Keratinocyte (primary cell): Measurements from ENCODE around the gene PTCRA. TPM values are rescaled to one million over a fixed set of nuclear protein-coding genes. Genes with fewer than 3 reads are reported as not detected.
"Not testable (repeated sequence)": the region's sequence is repeated elsewhere in the genome, so short reads cannot be mapped to it uniquely, and the experiment has no call there.

Experiments
- DNase-seq: peaks from one replicate; pipeline ENCODE4 v3.0.0-alpha.2; 2011; ENCODE audit warnings: low read depth, missing footprints, low spot score
- FAIRE-seq: peaks from 2 replicates; lab custom pipeline; 2011; peaks lifted over from hg19 to GRCh38; lab: Jason Lieb, UNC
- H2AFZ ChIP-seq: 2 replicates; pipeline ENCODE4 v1.6.0; 2012; ENCODE audit warnings: low read length, control low read depth, inconsistent platforms; ENCODE audit not compliant: control insufficient read depth
- H3K27ac ChIP-seq: 2 replicates; pipeline ENCODE4 v1.5.1; 2011; ENCODE audit warnings: low read length; ENCODE audit not compliant: control insufficient read depth, insufficient read depth
- H3K27me3 ChIP-seq: 3 replicates; pipeline ENCODE4 v1.6.0; 2011; ENCODE audit warnings: low read length; ENCODE audit not compliant: control insufficient read depth, insufficient read depth; ENCODE audit errors: extremely low read depth
- H3K36me3 ChIP-seq, 2 experiments: 2 replicates in 1 of 2; 3 replicates in 1 of 2; pipeline ENCODE4 v1.5.1; 2011; ENCODE audit warnings: low read length in 2 of 2, mild to moderate bottlenecking in 1 of 2; ENCODE audit not compliant: control insufficient read depth in 2 of 2, insufficient read depth in 2 of 2; ENCODE audit errors: extremely low read depth in 1 of 2
- H3K4me1 ChIP-seq: 3 replicates; pipeline ENCODE4 v1.5.1; 2011; ENCODE audit warnings: low read length; ENCODE audit not compliant: control insufficient read depth, insufficient read depth; ENCODE audit errors: extremely low read depth
- H3K4me2 ChIP-seq: 3 replicates; pipeline ENCODE4 v1.6.0; 2011; ENCODE audit warnings: low read depth, low read length; ENCODE audit not compliant: control insufficient read depth, insufficient read depth; ENCODE audit errors: extremely low read depth
- H3K4me3 ChIP-seq, 3 experiments: fragments of 200-600 bp in 1 of 3; sonication (generic) in 1 of 3; 2 replicates in 2 of 3; 3 replicates in 1 of 3; pipeline ENCODE4 v1.5.1; 2011 to 2016; ENCODE audit warnings: low read length in 3 of 3, mild to moderate bottlenecking in 3 of 3, control low read depth in 2 of 3, inconsistent platforms in 1 of 3, low read depth in 1 of 3, mixed read lengths in 1 of 3, mixed run types in 1 of 3, moderate library complexity in 1 of 3; ENCODE audit not compliant: control insufficient read depth in 2 of 3, insufficient read depth in 2 of 3; ENCODE audit errors: extremely low read depth in 1 of 3
- H3K79me2 ChIP-seq: 2 replicates; pipeline ENCODE4 v1.6.0; 2012; ENCODE audit warnings: low read length; ENCODE audit not compliant: control insufficient read depth, insufficient read depth
- H3K9ac ChIP-seq: 3 replicates; pipeline ENCODE4 v1.6.0; 2011; ENCODE audit warnings: low read length; ENCODE audit not compliant: control insufficient read depth, insufficient read depth; ENCODE audit errors: extremely low read depth
- H3K9me1 ChIP-seq: 3 replicates; pipeline ENCODE4 v1.6.0; 2011; ENCODE audit warnings: low read length; ENCODE audit not compliant: control insufficient read depth, insufficient read depth; ENCODE audit errors: extremely low read depth
- H3K9me3 ChIP-seq: 2 replicates; pipeline ENCODE4 v1.5.1; 2012; ENCODE audit warnings: low read depth, low read length; ENCODE audit not compliant: control insufficient read depth
- H4K20me1 ChIP-seq: 3 replicates; pipeline ENCODE4 v1.6.0; 2011; ENCODE audit warnings: low read length; ENCODE audit not compliant: control insufficient read depth, insufficient read depth; ENCODE audit errors: extremely low read depth
- EZH2 ChIP-seq: IDR thresholded peaks from one replicate; pipeline ENCODE4 v1.6.1; 2012; ENCODE audit warnings: inconsistent platforms, mild to moderate bottlenecking, low read length, moderate library complexity
- dilution Hi-C: fragments of 300-500 bp; cut with MboI; formaldehyde crosslinking; loops from one replicate; pipeline ENCODE4 v1.7.0; 2020; ENCODE audit warnings: low sequenced_read_pairs; ENCODE audit not compliant: extremely low pct_ligation_motif_present
- polyA plus RNA-seq, 5 experiments: library from polyadenylated mRNA; depleted of rRNA in 3 of 5; stranded (reverse) in 3 of 5; stranded (forward) in 1 of 5; unstranded in 1 of 5; fragments of >200 nt; gene quantifications; 1 replicate in 1 of 5; 2 replicates in 3 of 5; 3 replicates in 1 of 5; pipeline versions ENCODE4 v1.2.1 to v1.2.3, GENCODE V29; 2011 to 2012; ENCODE audit warnings: missing spikeins in 2 of 5, low read depth in 1 of 5, low replicate concordance in 1 of 5
- TF ChIP-seq, protein P1 (sequence below), 3 experiments: IDR thresholded peaks in 1 of 3; conservative IDR thresholded peaks in 1 of 3; optimal IDR thresholded peaks in 1 of 3; 2 replicates in 2 of 3; 3 replicates in 1 of 3; pipeline versions ENCODE3 to v1.5.1; 2011; ENCODE audit warnings: low read length in 3 of 3, mild to moderate bottlenecking in 3 of 3, moderate library complexity in 2 of 3, control low read depth in 1 of 3, inconsistent platforms in 1 of 3; ENCODE audit not compliant: insufficient read depth in 2 of 3; ENCODE audit errors: extremely low read depth in 1 of 3

PTCRA gene
- polyA plus RNA-seq, 1 donor (not counting 4 experiments of a cell fraction or from before 2014, with no cell fraction given) = not detected

- H3K4me2 ChIP-seq = peak overlapping the region; percentile 77
- no peaks in the 10 kb centered on the region for H3K27me3 ChIP-seq
- peak overlapping the region; percentile 68 to 82 (median 72) for H3K4me3 ChIP-seq
- no peaks in the 10 kb centered on the region for H4K20me1 ChIP-seq
- peaks cover 12% of the 10 kb centered on the region for H3K4me1 ChIP-seq
- H3K79me2 ChIP-seq = peaks cover 3% of the 10 kb centered on the region
- peaks cover 0 to 3% of the 10 kb centered on the region in 2 experiments for H3K36me3 ChIP-seq
- DNase-seq (no peak), FAIRE-seq (no peak)
- peak overlapping the region; percentile 97 for H3K9ac ChIP-seq
- dilution Hi-C loops = no loop called here
- peak overlapping the region; percentile 99 for H3K27ac ChIP-seq
- TF ChIP-seq EZH2 = no peak
- TF ChIP-seq, protein P1, sequence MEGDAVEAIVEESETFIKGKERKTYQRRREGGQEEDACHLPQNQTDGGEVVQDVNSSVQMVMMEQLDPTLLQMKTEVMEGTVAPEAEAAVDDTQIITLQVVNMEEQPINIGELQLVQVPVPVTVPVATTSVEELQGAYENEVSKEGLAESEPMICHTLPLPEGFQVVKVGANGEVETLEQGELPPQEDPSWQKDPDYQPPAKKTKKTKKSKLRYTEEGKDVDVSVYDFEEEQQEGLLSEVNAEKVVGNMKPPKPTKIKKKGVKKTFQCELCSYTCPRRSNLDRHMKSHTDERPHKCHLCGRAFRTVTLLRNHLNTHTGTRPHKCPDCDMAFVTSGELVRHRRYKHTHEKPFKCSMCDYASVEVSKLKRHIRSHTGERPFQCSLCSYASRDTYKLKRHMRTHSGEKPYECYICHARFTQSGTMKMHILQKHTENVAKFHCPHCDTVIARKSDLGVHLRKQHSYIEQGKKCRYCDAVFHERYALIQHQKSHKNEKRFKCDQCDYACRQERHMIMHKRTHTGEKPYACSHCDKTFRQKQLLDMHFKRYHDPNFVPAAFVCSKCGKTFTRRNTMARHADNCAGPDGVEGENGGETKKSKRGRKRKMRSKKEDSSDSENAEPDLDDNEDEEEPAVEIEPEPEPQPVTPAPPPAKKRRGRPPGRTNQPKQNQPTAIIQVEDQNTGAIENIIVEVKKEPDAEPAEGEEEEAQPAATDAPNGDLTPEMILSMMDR (optimal IDR thresholded peaks at IDR 0.05 in 1 of 3, IDR thresholded peaks at IDR 0.05 in 1 of 3, conservative IDR thresholded peaks at IDR 0.05 in 1 of 3; ENCODE audit: extremely low read depth in 1 of 3, insufficient read depth in 2 of 3, low read length in 3 of 3) = no peak
- H3K9me1 ChIP-seq = no peaks in the 10 kb centered on the region
- H2AFZ ChIP-seq = peak overlapping the region; percentile 91
- H3K9me3 ChIP-seq = no peaks in the 10 kb centered on the region
These were observed 24.6 kb upstream of the PTCRA start for GRCh38 chr6:42891199-42891722.

DNA sequence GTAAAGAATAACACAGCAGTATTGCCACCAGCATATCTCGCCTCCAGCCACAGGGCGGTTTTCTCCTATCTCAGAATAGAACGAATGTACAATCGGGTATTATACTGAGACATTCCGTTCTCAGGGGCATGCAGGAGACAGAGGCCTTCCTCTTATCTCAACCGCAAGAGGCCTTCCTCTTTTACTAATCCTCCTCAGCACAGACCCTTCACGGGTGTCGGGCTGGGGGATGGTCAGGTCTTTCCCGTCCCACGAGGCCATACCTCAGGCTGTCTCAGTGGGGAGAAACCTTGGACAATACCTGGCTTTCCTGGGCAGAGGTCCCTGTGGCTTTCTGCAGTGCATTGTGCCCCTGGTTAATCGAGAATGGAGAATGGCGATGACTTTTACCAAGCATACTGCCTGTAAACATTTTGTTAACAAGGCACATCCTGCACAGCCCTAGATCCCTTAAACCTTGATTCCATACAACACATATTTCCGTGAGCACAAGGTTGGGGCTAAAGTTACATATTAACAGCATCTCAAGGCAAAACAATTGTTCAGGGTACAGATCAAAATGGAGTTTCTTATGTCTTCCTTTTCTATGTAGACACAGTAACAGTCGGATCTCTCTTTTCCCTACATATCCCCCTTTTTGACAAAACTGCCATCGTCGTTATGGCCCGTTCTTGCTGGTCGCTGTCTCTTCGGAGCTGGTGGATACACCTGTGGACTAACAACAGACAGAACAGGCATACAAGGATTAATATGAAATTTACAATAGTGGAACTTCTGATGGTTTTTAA, 21.6 kb upstream of the PTCRA start:
- H2AFZ ChIP-seq, H3K9me1 ChIP-seq, H3K27me3 ChIP-seq, H3K79me2 ChIP-seq, H3K36me3 ChIP-seq, dilution Hi-C loops, DNase-seq, H4K20me1 ChIP-seq, H3K27ac ChIP-seq, FAIRE-seq, H3K4me2 ChIP-seq, H3K9ac ChIP-seq, H3K9me3 ChIP-seq, H3K4me3 ChIP-seq: not testable (repeated sequence)
- H3K4me1 ChIP-seq = peaks cover 12% of the 10 kb centered on the region
